PC-3 (cell line): ENCODE measurements around the gene MBD3.

Experiments
- EZH2 ChIP-seq: fragments of 300-600 bp; sonication (generic); IDR thresholded peaks from one replicate; pipeline ENCODE4 v1.6.1; 2017; ENCODE audit warnings: antibody characterized with exemption, mild to moderate bottlenecking, low read length; ENCODE audit not compliant: unreplicated experiment
- EZH2phosphoT487 ChIP-seq: fragments of 300-600 bp; sonication (generic); IDR thresholded peaks from 2 replicates; pipeline ENCODE4 v1.6.1; 2018; ENCODE audit warnings: mild to moderate bottlenecking, antibody characterized with exemption, low read length, borderline replicate concordance
- TF ChIP-seq, protein P1 (sequence below): fragments of 300-600 bp; sonication (generic); conservative IDR thresholded peaks from 2 replicates; pipeline ENCODE4 v1.5.1; 2017; ENCODE audit warnings: antibody characterized with exemption, low read depth, mild to moderate bottlenecking, low read length

DNA sequence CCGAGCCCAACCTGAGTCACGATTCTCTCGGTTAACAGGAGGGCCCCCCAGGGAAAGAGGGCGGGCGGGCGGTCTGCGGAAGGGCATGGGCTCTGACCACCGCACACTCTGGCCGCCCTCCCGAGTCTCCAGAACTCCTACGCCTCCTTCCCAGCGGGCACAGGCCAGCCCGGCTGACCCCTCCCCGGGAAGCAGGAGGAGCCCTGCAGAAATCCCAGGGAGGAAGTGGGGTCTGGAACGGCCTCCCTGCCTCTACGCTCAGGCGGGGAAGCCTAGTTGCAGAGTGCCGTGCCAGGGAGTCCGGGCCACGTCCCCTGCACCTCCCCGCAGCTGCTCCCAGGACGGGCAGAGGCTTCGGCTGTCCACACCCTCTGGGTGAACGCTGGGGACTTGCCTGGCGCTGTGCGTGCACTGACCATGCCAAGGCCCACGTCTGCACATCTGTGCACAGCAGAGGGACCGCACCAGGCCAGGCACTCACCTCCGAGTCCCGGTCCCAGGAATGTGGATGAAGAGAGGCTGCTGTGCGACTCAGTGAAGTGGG lies 39.0 kb upstream of the MBD3 start:
- TF ChIP-seq, protein P1, sequence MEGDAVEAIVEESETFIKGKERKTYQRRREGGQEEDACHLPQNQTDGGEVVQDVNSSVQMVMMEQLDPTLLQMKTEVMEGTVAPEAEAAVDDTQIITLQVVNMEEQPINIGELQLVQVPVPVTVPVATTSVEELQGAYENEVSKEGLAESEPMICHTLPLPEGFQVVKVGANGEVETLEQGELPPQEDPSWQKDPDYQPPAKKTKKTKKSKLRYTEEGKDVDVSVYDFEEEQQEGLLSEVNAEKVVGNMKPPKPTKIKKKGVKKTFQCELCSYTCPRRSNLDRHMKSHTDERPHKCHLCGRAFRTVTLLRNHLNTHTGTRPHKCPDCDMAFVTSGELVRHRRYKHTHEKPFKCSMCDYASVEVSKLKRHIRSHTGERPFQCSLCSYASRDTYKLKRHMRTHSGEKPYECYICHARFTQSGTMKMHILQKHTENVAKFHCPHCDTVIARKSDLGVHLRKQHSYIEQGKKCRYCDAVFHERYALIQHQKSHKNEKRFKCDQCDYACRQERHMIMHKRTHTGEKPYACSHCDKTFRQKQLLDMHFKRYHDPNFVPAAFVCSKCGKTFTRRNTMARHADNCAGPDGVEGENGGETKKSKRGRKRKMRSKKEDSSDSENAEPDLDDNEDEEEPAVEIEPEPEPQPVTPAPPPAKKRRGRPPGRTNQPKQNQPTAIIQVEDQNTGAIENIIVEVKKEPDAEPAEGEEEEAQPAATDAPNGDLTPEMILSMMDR, result no peak
- no peak for TF ChIP-seq EZH2
- no peak for TF ChIP-seq EZH2phosphoT487
